HAP-1 (cell line): ENCODE results near the gene LRRC61.

ENCODE experiments used
- DNase-seq, 2 experiments: peaks; one replicate each; pipeline ENCODE4 v3.0.0-alpha.2; 2016 to 2020; ENCODE audit warnings: low spot score in 2 of 2
- H3K27me3 ChIP-seq: fragments of 250-450 bp; sonication (Bioruptor Pico); 2 replicates; pipeline ENCODE4 v1.5.1; 2020; ENCODE audit warnings: low read depth, mild to moderate bottlenecking, moderate library complexity
- H3K36me3 ChIP-seq: fragments of 250-450 bp; sonication (Bioruptor Pico); replicated peaks from 2 replicates; pipeline ENCODE4 v1.5.1; 2020; ENCODE audit warnings: mild to moderate bottlenecking
- H3K4me1 ChIP-seq: fragments of 250-450 bp; sonication (Bioruptor Pico); 2 replicates; pipeline ENCODE4 v1.5.1; 2020; ENCODE audit warnings: mild to moderate bottlenecking
- H3K4me3 ChIP-seq: fragments of 250-450 bp; sonication (Bioruptor Pico); 2 replicates; pipeline ENCODE4 v1.5.1; 2020; ENCODE audit warnings: mild to moderate bottlenecking, moderate library complexity
- H3K9me3 ChIP-seq: fragments of 250-450 bp; sonication (Bioruptor Pico); 2 replicates; pipeline ENCODE4 v1.5.1; 2020; ENCODE audit warnings: mild to moderate bottlenecking, moderate library complexity
- in situ Hi-C: fragments of 300-500 bp; cut with MboI; formaldehyde crosslinking; loops from 3 replicates; pipeline ENCODE4 v1.14.3; 2020; ENCODE audit warnings: low sequenced_read_pairs, inconsistent platforms, mixed read lengths

The LRRC61 gene

GRCh38 chr7:150330211-150330885 is 7.2 kb downstream of the LRRC61 start:
- in situ Hi-C loops, result no loop called here
- no peak for DNase-seq
- H3K9me3 ChIP-seq, result no peaks in the 10 kb centered on the region
- no peaks in the 10 kb centered on the region for H3K27me3 ChIP-seq
- H3K4me3 ChIP-seq, result no peak overlapping the region
- no peaks in the 10 kb centered on the region for H3K36me3 ChIP-seq
- H3K4me1 ChIP-seq, result no peaks in the 10 kb centered on the region

DNA sequence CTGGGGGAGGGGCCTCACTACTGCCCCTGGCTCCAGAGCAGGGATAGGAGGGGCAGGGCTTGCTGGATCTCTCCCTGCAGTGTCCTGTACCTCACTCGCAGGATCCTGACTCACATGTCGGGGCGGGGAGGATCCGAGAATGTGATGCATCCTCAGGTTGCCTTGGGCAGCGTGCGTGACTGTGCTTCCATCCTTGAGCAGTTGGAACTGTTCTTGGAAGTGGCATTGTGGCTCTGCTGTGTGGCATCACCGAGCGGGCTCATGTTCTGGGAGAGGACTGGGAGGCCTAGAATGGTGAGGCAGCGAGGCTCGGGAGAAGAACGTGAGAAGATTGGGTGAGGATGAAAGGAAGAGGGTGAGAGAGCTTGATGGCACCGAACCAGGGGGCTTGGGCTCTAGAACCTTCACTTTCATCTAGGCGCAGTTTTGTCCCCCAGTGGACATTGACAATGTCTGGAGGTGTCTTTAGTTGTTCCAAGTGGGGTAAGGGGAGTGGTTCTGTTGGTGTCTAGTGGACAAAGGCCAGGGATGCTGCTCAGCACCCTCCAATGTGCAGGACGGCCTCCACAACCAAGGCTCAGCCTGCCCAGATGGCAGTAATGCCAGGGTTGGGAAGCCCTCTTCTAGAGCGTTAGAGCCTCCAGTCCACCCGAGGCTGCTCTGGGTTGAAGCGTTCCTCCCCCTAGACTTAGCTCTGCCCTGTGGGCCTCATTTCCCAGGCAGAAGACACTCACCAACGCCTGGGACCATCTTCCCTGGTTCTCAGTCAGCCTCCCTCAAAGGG is 9.9 kb downstream of the LRRC61 start:
- H3K27me3 ChIP-seq, result no peaks in the 10 kb centered on the region
- H3K9me3 ChIP-seq, result no peaks in the 10 kb centered on the region
- no peaks in the 10 kb centered on the region for H3K36me3 ChIP-seq
- no peak overlapping the region for H3K4me3 ChIP-seq
- no peaks in the 10 kb centered on the region for H3K4me1 ChIP-seq
- DNase-seq, result no peak
- in situ Hi-C loops, result no loop called here

GRCh38 chr7:150333659-150334058 is 10.5 kb downstream of the LRRC61 start:
- in situ Hi-C loops, result no loop called here
- Histone ChIP-seq H3K4me1 (no peaks in the 10 kb centered on the region), H3K4me3 (no peak overlapping the region), H3K9me3 (no peaks in the 10 kb centered on the region), H3K27me3 (no peaks in the 10 kb centered on the region), H3K36me3 (no peaks in the 10 kb centered on the region)
- no peak for DNase-seq

GRCh38 chr7:150334108-150334507 is 11.0 kb downstream of the LRRC61 start:
- Histone ChIP-seq H3K4me3 (no peak overlapping the region), H3K4me1 (no peaks in the 10 kb centered on the region), H3K27me3 (no peaks in the 10 kb centered on the region), H3K9me3 (no peaks in the 10 kb centered on the region), H3K36me3 (no peaks in the 10 kb centered on the region)
- no peak for DNase-seq
- in situ Hi-C loops, result no loop called here

DNA sequence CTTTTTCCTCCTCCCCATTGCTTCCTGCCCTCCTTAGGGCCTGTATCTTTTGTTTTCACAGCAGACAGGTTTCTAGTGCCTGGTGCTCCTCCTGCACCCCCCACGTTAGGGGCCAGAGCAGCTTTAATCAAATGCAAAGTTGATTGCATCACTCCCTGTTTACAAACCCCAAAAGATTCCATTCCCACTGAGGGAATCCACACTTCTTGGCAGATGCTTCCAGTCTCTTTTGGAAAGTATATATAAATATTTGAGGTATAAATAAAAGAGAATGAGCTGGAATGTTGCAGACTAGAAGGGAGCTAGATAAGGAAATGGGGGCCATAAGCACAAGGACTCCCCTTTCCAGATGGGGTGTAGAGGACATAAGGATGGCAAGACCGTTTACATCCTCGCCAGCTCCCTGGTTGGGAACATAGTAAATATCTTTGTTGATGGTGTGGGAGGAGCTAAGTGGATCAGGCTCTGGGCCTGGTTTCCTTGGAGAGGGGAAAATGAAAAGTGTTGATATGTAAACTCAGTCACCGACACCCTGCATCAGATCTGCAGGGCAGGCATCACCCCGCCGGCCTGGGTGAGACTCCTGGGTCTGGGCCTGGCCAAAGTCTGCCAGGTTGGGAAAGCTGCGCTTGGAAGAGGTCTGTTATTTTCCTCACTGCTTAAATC is 12.1 kb downstream of the LRRC61 start:
- H3K36me3 ChIP-seq, result no peaks in the 10 kb centered on the region
- DNase-seq, result no peak

GRCh38 chr7:150335774-150336112 is 12.6 kb downstream of the LRRC61 start:
- H3K27me3 ChIP-seq, result no peaks in the 10 kb centered on the region
- H3K36me3 ChIP-seq, result no peaks in the 10 kb centered on the region
- in situ Hi-C loops, result no loop called here
- H3K4me3 ChIP-seq, result no peak overlapping the region
- H3K9me3 ChIP-seq, result no peaks in the 10 kb centered on the region
- DNase-seq, result no peak
- H3K4me1 ChIP-seq, result no peaks in the 10 kb centered on the region

More for the DNA sequence above, 12.1 kb downstream of the LRRC61 start:
- Histone ChIP-seq H3K9me3 (no peaks in the 10 kb centered on the region), H3K4me1 (no peaks in the 10 kb centered on the region), H3K4me3 (no peak overlapping the region), H3K27me3 (no peaks in the 10 kb centered on the region)
- in situ Hi-C loops, result no loop called here

DNA sequence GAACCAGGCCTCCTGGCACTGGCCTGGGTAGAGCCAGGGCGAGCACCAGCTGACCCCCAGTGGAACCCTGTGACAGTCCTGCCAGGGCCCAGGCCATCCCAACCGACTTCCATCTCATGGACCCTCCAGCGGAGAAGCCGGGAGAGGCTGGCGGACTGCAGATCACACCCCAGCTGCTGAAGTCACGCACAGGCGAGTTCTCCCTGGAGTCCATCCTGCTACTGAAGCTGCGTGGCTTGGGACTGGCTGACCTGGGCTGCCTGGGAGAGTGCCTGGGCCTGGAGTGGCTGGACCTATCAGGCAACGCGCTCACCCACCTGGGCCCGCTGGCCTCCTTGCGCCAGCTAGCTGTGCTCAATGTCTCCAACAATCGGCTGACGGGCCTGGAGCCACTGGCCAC is 13.6 kb downstream of the LRRC61 start:
- in situ Hi-C loops, result no loop called here

GRCh38 chr7:150337179-150337578 is 14.0 kb downstream of the LRRC61 start:
- Histone ChIP-seq H3K36me3 (no peaks in the 10 kb centered on the region), H3K27me3 (no peaks in the 10 kb centered on the region), H3K9me3 (no peaks in the 10 kb centered on the region), H3K4me1 (no peaks in the 10 kb centered on the region), H3K4me3 (no peak overlapping the region)
- DNase-seq, result no peak
- in situ Hi-C loops, result no loop called here

More for the DNA sequence above, 13.6 kb downstream of the LRRC61 start:
- H3K4me3 ChIP-seq, result no peak overlapping the region
- H3K27me3 ChIP-seq, result no peaks in the 10 kb centered on the region
- H3K9me3 ChIP-seq, result no peaks in the 10 kb centered on the region
- DNase-seq, result no peak
- no peaks in the 10 kb centered on the region for H3K36me3 ChIP-seq
- no peaks in the 10 kb centered on the region for H3K4me1 ChIP-seq

GRCh38 chr7:150337659-150338081 is 14.5 kb downstream of the LRRC61 start:
- Histone ChIP-seq H3K4me1 (no peaks in the 10 kb centered on the region), H3K27me3 (no peaks in the 10 kb centered on the region), H3K36me3 (no peaks in the 10 kb centered on the region), H3K4me3 (no peak overlapping the region), H3K9me3 (no peaks in the 10 kb centered on the region)
- in situ Hi-C loops, result no loop called here
- no peak for DNase-seq

DNA sequence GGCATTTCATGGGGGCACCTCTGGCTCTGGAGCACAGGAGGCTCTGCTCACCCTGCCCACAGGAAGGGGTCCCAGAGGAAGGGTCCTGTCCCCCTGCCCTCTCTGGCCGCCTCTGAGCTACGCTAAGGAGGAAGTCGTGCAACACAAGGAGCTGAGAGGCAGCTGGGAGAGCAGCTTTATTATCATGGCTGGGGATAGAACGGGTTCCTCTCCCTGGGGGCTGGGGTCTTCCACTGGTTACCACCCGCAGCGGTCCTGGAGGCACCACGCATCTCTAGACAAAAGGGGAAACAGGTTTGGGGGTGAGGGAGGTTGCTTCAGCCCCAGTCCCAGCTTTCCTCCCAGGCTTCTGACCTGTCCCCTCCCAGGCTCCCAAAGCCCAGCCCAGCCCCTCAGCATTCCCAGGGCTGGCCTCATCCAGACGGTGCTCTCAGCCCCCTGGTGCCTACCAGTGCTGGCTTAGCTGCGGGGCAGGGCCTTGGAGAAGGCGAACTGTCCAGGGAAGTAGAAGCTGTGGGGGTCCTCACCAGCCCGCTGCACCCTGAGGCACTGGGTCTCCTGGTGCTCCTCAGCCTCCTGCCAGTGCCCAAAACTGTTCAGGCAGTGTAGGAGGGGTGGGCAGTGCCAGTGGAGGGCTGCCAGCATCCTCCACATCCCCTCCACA is 15.1 kb downstream of the LRRC61 start:
- in situ Hi-C loops, result no loop called here
- no peaks in the 10 kb centered on the region for H3K27me3 ChIP-seq
- no peaks in the 10 kb centered on the region for H3K9me3 ChIP-seq
- no peaks in the 10 kb centered on the region for H3K4me1 ChIP-seq
- H3K4me3 ChIP-seq, result no peak overlapping the region
- no peak for DNase-seq
- H3K36me3 ChIP-seq, result no peaks in the 10 kb centered on the region

- in situ Hi-C loops, result no loop called here
- no peak for DNase-seq
- no peaks in the 10 kb centered on the region for H3K27me3 ChIP-seq
These were observed 16.3 kb downstream of the LRRC61 start for GRCh38 chr7:150339409-150339809.

DNA sequence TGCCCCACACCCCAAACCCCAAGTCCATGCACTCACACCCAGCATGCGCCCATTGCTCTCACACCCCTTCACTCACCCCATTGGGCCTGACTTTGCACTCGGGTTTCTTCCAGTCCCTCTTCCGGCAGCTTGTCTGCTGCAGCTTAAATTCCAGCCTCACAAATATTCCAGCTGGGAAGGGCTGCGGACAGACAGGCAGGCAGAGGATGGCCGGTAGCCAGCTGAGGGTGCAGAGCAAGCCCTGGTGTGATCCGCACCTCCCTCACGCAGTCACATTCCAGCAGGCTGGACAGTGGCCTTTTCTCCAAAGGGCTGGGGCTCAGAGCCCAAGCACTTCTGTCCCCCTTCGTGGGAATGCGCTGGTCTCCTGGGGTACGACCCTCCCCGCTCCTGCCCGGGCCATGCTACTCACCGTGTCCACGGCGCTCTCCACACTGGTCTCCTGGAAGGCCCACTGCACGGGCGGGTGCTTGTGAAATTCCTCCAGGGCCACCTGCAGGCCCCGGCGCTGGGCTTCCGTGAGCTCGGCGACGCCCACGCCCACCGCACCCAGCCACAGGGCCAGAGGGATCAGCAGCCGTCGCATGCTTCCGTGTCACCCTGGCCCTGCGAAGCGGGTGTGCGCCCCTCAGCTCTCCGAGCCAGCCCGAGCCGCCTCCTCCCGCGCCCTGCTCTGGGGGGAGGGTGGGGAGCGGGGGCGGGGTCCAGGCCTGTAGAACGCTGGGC is 17.0 kb downstream of the LRRC61 start:
- H3K9me3 ChIP-seq, result no peaks in the 10 kb centered on the region; the same call in 1 of the 2 replicates
- H3K27me3 ChIP-seq, result no peaks in the 10 kb centered on the region
- no peak for DNase-seq
- no peaks in the 10 kb centered on the region for H3K4me1 ChIP-seq
- no peaks in the 10 kb centered on the region for H3K36me3 ChIP-seq
- in situ Hi-C loops, result no loop called here
- no peak overlapping the region for H3K4me3 ChIP-seq

More at GRCh38 chr7:150339409-150339809, 16.3 kb downstream of the LRRC61 start:
- Histone ChIP-seq H3K4me1 (no peaks in the 10 kb centered on the region), H3K36me3 (no peaks in the 10 kb centered on the region), H3K4me3 (no peak overlapping the region), H3K9me3 (no peaks in the 10 kb centered on the region; the same call in 1 of the 2 replicates)

DNA sequence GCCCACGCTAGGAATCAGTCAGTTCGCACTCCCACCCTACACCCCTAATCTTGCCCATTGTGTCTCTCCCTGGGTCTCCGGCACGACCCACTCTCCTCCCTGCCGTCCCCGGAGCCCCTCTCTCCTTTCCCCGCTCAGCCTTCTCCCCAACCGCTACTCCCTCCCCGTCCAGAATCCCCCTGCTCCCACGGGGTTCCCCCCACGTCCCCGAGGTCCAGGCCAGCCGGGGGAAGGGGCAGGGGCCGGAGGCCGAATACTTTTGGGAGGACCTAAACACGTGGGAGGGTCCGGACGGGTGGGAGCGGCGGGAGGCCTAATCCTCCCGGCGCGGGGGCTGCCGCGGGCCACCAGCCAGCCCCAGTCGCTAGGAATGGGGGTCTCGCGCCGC is 17.7 kb downstream of the LRRC61 start:
- Histone ChIP-seq H3K4me3 (no peak overlapping the region), H3K36me3 (no peaks in the 10 kb centered on the region), H3K9me3 (no peaks in the 10 kb centered on the region; the same call in 1 of the 2 replicates), H3K27me3 (no peaks in the 10 kb centered on the region), H3K4me1 (no peaks in the 10 kb centered on the region)
- no peak for DNase-seq
- in situ Hi-C loops, result no loop called here
